GM03348 (cell line): ENCODE measurements around the gene APOC4.
"Not testable (repeated sequence)": the region's sequence is repeated elsewhere in the genome, so short reads cannot be mapped to it uniquely, and the experiment has no call there.

Source experiments
- DNase-seq: peaks from one replicate; pipeline ENCODE4 v3.0.0; 2012; ENCODE audit warnings: low spot score

APOC4 gene

GRCh38 chr19:44942067-44942571 is at the start of gene APOC4:
TSS of gene APOC4 (plus strand) at chr19:44942237. CDS start at chr19:44942278, 41 bp downstream.
- no peak for DNase-seq

- no peak for DNase-seq
Measured at GRCh38 chr19:44892932-44893331, 49.1 kb upstream of the APOC4 start.

- no peak for DNase-seq
Measured at GRCh38 chr19:44893332-44894051, 48.5 kb upstream of the APOC4 start.

- DNase-seq, result no peak
Measured at GRCh38 chr19:44894052-44894400, 48.0 kb upstream of the APOC4 start.

- DNase-seq, result no peak
Measured at GRCh38 chr19:44894946-44895345, 47.1 kb upstream of the APOC4 start.

- DNase-seq, result no peak
Measured at GRCh38 chr19:44897835-44898234, 44.2 kb upstream of the APOC4 start.

- DNase-seq, result no peak
Measured at GRCh38 chr19:44900328-44901244, 41.5 kb upstream of the APOC4 start.

- no peak for DNase-seq
Measured at GRCh38 chr19:44903216-44903601, 38.8 kb upstream of the APOC4 start.

- DNase-seq, result peak; percentile 86
Measured at GRCh38 chr19:44903602-44904425, 38.2 kb upstream of the APOC4 start.

GRCh38 chr19:44904426-44904994 is 37.5 kb upstream of the APOC4 start:
- DNase-seq, result no peak

GRCh38 chr19:44905437-44906160 is 36.4 kb upstream of the APOC4 start, which contains the start of gene APOE:
TSS of gene APOE (plus strand) at chr19:44905796. CDS start at chr19:44906625, 829 bp downstream.
- peak; percentile 16 for DNase-seq

GRCh38 chr19:44907613-44908012 is 34.4 kb upstream of the APOC4 start:
- DNase-seq, result no peak

- DNase-seq, result no peak
Measured at GRCh38 chr19:44908074-44908835, 33.8 kb upstream of the APOC4 start.

GRCh38 chr19:44908836-44909261 is 33.2 kb upstream of the APOC4 start:
- DNase-seq, result no peak

- no peak for DNase-seq
Measured at GRCh38 chr19:44909775-44910174, 32.3 kb upstream of the APOC4 start.

GRCh38 chr19:44911896-44912295 is 30.1 kb upstream of the APOC4 start:
- not testable (repeated sequence) for DNase-seq

GRCh38 chr19:44912854-44913253 is 29.2 kb upstream of the APOC4 start:
- no peak for DNase-seq

GRCh38 chr19:44913512-44914432 is 28.3 kb upstream of the APOC4 start:
- DNase-seq, result not testable (repeated sequence)
